Measurements from ENCODE around the gene ITGAV.

The ITGAV gene

DNA sequence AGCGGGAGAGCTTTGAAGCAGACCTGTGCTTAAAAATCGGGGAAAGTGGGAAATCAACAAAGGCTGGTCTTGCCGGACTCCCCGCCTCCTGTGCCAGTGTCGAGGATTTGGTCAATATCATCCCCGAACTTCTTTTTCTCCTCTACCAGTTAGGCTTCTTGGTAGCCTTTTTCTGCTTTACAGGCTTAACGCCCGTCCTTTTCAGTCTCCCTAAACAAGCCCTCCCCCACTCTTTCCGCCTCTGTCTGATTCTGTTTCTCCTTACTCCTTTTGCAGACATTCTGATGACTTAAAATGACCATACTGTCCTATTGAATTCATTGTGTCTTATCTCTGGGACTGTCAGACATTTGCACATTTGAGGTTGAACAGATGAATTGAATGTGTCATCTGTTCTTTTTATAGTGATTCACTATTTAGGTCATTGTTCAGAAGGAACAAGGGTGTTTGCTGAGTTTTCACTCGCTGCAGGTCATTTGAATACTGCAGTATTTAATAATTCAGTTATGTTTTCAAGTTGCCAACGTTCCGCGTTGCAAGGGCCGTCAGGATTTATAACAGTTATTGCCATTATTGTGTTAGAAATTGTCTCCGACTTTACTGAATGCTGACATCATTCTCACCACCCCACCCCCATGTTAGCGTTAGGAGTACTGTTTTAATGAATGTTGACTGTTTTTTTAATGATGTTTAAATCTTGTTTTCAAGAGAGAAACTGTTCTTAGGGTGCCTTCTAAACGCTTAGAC lies 1.1 kb downstream of the ITGAV start (continued):
- TF ChIP-seq ZNF48 (tag by site-specific recombination; IDR thresholded peaks at IDR 0.05) (no peak), ZBTB20 (tag by site-specific recombination; IDR thresholded peaks at IDR 0.05) (no peak), ZNF658 (tag by site-specific recombination; IDR thresholded peaks at IDR 0.05) (no peak), ZNF335 (tag by site-specific recombination; conservative IDR thresholded peaks at IDR 0.05) (peak; percentile 17; the same call in 1 of the 2 replicates), ZBTB8A (tag by site-specific recombination; IDR thresholded peaks at IDR 0.05) (peak; percentile 84), ZNF521 (tag by site-specific recombination; IDR thresholded peaks at IDR 0.05) (no peak), ZNF561 (tag by site-specific recombination; IDR thresholded peaks at IDR 0.05; ENCODE audit: borderline replicate concordance) (no peak), ZNF629 (tag by site-specific recombination; IDR thresholded peaks at IDR 0.05) (peak; percentile 56), ZNF132 (tag by site-specific recombination; IDR thresholded peaks at IDR 0.05; ENCODE audit: borderline replicate concordance) (no peak), REPIN1 (tag by site-specific recombination; IDR thresholded peaks at IDR 0.05; ENCODE audit: low read depth) (no peak), ZNF239 (tag by site-specific recombination; IDR thresholded peaks at IDR 0.05) (no peak), ZNF843 (tag by site-specific recombination; IDR thresholded peaks at IDR 0.05) (peak; percentile 23; the same call in 1 of the 2 replicates)
- TF ChIP-seq, protein P1, sequence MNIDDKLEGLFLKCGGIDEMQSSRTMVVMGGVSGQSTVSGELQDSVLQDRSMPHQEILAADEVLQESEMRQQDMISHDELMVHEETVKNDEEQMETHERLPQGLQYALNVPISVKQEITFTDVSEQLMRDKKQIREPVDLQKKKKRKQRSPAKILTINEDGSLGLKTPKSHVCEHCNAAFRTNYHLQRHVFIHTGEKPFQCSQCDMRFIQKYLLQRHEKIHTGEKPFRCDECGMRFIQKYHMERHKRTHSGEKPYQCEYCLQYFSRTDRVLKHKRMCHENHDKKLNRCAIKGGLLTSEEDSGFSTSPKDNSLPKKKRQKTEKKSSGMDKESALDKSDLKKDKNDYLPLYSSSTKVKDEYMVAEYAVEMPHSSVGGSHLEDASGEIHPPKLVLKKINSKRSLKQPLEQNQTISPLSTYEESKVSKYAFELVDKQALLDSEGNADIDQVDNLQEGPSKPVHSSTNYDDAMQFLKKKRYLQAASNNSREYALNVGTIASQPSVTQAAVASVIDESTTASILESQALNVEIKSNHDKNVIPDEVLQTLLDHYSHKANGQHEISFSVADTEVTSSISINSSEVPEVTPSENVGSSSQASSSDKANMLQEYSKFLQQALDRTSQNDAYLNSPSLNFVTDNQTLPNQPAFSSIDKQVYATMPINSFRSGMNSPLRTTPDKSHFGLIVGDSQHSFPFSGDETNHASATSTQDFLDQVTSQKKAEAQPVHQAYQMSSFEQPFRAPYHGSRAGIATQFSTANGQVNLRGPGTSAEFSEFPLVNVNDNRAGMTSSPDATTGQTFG (tag by site-specific recombination; IDR thresholded peaks at IDR 0.05; ENCODE audit: borderline replicate concordance), result no peak
- TF ChIP-seq, protein P2, sequence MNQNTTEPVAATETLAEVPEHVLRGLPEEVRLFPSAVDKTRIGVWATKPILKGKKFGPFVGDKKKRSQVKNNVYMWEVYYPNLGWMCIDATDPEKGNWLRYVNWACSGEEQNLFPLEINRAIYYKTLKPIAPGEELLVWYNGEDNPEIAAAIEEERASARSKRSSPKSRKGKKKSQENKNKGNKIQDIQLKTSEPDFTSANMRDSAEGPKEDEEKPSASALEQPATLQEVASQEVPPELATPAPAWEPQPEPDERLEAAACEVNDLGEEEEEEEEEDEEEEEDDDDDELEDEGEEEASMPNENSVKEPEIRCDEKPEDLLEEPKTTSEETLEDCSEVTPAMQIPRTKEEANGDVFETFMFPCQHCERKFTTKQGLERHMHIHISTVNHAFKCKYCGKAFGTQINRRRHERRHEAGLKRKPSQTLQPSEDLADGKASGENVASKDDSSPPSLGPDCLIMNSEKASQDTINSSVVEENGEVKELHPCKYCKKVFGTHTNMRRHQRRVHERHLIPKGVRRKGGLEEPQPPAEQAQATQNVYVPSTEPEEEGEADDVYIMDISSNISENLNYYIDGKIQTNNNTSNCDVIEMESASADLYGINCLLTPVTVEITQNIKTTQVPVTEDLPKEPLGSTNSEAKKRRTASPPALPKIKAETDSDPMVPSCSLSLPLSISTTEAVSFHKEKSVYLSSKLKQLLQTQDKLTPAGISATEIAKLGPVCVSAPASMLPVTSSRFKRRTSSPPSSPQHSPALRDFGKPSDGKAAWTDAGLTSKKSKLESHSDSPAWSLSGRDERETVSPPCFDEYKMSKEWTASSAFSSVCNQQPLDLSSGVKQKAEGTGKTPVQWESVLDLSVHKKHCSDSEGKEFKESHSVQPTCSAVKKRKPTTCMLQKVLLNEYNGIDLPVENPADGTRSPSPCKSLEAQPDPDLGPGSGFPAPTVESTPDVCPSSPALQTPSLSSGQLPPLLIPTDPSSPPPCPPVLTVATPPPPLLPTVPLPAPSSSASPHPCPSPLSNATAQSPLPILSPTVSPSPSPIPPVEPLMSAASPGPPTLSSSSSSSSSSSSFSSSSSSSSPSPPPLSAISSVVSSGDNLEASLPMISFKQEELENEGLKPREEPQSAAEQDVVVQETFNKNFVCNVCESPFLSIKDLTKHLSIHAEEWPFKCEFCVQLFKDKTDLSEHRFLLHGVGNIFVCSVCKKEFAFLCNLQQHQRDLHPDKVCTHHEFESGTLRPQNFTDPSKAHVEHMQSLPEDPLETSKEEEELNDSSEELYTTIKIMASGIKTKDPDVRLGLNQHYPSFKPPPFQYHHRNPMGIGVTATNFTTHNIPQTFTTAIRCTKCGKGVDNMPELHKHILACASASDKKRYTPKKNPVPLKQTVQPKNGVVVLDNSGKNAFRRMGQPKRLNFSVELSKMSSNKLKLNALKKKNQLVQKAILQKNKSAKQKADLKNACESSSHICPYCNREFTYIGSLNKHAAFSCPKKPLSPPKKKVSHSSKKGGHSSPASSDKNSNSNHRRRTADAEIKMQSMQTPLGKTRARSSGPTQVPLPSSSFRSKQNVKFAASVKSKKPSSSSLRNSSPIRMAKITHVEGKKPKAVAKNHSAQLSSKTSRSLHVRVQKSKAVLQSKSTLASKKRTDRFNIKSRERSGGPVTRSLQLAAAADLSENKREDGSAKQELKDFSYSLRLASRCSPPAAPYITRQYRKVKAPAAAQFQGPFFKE (tag by site-specific recombination; IDR thresholded peaks at IDR 0.05; ENCODE audit: borderline replicate concordance), result no peak
- TF ChIP-seq, protein P3, sequence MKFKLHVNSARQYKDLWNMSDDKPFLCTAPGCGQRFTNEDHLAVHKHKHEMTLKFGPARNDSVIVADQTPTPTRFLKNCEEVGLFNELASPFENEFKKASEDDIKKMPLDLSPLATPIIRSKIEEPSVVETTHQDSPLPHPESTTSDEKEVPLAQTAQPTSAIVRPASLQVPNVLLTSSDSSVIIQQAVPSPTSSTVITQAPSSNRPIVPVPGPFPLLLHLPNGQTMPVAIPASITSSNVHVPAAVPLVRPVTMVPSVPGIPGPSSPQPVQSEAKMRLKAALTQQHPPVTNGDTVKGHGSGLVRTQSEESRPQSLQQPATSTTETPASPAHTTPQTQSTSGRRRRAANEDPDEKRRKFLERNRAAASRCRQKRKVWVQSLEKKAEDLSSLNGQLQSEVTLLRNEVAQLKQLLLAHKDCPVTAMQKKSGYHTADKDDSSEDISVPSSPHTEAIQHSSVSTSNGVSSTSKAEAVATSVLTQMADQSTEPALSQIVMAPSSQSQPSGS (tag by site-specific recombination; IDR thresholded peaks at IDR 0.05; ENCODE audit: low read depth), result 0 out of 2 replicates have a peak, but pooled peaks have one; percentile 28
- TF ChIP-seq, protein P4, sequence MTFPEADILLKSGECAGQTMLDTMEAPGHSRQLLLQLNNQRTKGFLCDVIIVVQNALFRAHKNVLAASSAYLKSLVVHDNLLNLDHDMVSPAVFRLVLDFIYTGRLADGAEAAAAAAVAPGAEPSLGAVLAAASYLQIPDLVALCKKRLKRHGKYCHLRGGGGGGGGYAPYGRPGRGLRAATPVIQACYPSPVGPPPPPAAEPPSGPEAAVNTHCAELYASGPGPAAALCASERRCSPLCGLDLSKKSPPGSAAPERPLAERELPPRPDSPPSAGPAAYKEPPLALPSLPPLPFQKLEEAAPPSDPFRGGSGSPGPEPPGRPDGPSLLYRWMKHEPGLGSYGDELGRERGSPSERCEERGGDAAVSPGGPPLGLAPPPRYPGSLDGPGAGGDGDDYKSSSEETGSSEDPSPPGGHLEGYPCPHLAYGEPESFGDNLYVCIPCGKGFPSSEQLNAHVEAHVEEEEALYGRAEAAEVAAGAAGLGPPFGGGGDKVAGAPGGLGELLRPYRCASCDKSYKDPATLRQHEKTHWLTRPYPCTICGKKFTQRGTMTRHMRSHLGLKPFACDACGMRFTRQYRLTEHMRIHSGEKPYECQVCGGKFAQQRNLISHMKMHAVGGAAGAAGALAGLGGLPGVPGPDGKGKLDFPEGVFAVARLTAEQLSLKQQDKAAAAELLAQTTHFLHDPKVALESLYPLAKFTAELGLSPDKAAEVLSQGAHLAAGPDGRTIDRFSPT (tag by site-specific recombination; IDR thresholded peaks at IDR 0.05), result no peak
- TF ChIP-seq, protein P5, sequence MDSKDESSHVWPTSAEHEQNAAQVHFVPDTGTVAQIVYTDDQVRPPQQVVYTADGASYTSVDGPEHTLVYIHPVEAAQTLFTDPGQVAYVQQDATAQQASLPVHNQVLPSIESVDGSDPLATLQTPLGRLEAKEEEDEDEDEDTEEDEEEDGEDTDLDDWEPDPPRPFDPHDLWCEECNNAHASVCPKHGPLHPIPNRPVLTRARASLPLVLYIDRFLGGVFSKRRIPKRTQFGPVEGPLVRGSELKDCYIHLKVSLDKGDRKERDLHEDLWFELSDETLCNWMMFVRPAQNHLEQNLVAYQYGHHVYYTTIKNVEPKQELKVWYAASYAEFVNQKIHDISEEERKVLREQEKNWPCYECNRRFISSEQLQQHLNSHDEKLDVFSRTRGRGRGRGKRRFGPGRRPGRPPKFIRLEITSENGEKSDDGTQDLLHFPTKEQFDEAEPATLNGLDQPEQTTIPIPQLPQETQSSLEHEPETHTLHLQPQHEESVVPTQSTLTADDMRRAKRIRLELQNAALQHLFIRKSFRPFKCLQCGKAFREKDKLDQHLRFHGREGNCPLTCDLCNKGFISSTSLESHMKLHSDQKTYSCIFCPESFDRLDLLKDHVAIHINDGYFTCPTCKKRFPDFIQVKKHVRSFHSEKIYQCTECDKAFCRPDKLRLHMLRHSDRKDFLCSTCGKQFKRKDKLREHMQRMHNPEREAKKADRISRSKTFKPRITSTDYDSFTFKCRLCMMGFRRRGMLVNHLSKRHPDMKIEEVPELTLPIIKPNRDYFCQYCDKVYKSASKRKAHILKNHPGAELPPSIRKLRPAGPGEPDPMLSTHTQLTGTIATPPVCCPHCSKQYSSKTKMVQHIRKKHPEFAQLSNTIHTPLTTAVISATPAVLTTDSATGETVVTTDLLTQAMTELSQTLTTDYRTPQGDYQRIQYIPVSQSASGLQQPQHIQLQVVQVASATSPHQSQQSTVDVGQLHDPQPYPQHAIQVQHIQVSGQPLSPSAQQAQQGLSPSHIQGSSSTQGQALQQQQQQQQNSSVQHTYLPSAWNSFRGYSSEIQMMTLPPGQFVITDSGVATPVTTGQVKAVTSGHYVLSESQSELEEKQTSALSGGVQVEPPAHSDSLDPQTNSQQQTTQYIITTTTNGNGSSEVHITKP (tag by site-specific recombination; IDR thresholded peaks at IDR 0.05), result 0 out of 2 replicates have a peak, but pooled peaks have one; percentile 10
- TF ChIP-seq, protein P6, sequence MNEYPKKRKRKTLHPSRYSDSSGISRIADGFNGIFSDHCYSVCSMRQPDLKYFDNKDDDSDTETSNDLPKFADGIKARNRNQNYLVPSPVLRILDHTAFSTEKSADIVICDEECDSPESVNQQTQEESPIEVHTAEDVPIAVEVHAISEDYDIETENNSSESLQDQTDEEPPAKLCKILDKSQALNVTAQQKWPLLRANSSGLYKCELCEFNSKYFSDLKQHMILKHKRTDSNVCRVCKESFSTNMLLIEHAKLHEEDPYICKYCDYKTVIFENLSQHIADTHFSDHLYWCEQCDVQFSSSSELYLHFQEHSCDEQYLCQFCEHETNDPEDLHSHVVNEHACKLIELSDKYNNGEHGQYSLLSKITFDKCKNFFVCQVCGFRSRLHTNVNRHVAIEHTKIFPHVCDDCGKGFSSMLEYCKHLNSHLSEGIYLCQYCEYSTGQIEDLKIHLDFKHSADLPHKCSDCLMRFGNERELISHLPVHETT (tag by site-specific recombination; IDR thresholded peaks at IDR 0.05), result no peak
- TF ChIP-seq, protein P7, sequence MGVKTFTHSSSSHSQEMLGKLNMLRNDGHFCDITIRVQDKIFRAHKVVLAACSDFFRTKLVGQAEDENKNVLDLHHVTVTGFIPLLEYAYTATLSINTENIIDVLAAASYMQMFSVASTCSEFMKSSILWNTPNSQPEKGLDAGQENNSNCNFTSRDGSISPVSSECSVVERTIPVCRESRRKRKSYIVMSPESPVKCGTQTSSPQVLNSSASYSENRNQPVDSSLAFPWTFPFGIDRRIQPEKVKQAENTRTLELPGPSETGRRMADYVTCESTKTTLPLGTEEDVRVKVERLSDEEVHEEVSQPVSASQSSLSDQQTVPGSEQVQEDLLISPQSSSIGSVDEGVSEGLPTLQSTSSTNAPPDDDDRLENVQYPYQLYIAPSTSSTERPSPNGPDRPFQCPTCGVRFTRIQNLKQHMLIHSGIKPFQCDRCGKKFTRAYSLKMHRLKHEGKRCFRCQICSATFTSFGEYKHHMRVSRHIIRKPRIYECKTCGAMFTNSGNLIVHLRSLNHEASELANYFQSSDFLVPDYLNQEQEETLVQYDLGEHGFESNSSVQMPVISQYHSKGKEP (tag by site-specific recombination; IDR thresholded peaks at IDR 0.05), result no peak

Measured in HEK293 (cell line).